GM23338 (cell line): ENCODE results near the gene PCDHA3. TPM values are rescaled to one million over a fixed set of nuclear protein-coding genes. Genes with fewer than 3 reads are reported as not detected.

Experiments
- ATAC-seq: fragments of 200-7000 bp; cut with Tn5 transposase; 3 replicates; pipeline ENCODE4 v1.9.1; 2020
- DNase-seq: peaks from one replicate; pipeline ENCODE4 v3.0.0-alpha.2; 2015; ENCODE audit warnings: low spot score
- H2AFZ ChIP-seq: fragments of 200-600 bp; sonication (generic); 2 replicates; pipeline ENCODE4 v1.8.0; 2016; ENCODE audit warnings: antibody characterized with exemption, mild to moderate bottlenecking, moderate library complexity
- H3F3A ChIP-seq: fragments of 200-600 bp; sonication (generic); replicated peaks from 2 replicates; pipeline ENCODE4 v1.8.0; 2017; ENCODE audit warnings: antibody characterized with exemption, mixed run types, low read depth
- H3K27ac ChIP-seq: fragments of 200-600 bp; sonication (generic); 2 replicates; pipeline ENCODE4 v1.6.1; 2016; ENCODE audit warnings: low read depth
- H3K27me3 ChIP-seq: fragments of 200-600 bp; sonication (generic); 2 replicates; pipeline ENCODE4 v1.8.0; 2016; ENCODE audit warnings: mild to moderate bottlenecking, mixed run types, moderate library complexity; ENCODE audit not compliant: insufficient read depth
- H3K36me3 ChIP-seq: fragments of 200-600 bp; sonication (generic); 2 replicates; pipeline ENCODE4 v1.8.0; 2016; ENCODE audit warnings: mild to moderate bottlenecking; ENCODE audit not compliant: insufficient read depth
- H3K4me1 ChIP-seq: fragments of 200-600 bp; sonication (generic); 2 replicates; pipeline ENCODE4 v1.8.0; 2016; ENCODE audit warnings: mild to moderate bottlenecking, moderate library complexity; ENCODE audit not compliant: insufficient read depth
- H3K4me2 ChIP-seq: fragments of 200-600 bp; sonication (generic); 2 replicates; pipeline ENCODE4 v1.7.1; 2017; ENCODE audit warnings: mixed run types
- H3K4me3 ChIP-seq: fragments of 200-600 bp; sonication (generic); 2 replicates; pipeline ENCODE4 v1.6.1; 2016; ENCODE audit warnings: mixed run types
- H3K79me2 ChIP-seq: fragments of 200-600 bp; sonication (generic); replicated peaks from 2 replicates; pipeline ENCODE4 v1.8.0; 2017; ENCODE audit warnings: mild to moderate bottlenecking; ENCODE audit not compliant: insufficient read depth
- H3K9me2 ChIP-seq: fragments of 200-600 bp; sonication (generic); 2 replicates; pipeline ENCODE4 v1.8.0; 2017; ENCODE audit not compliant: insufficient read depth
- H4K20me1 ChIP-seq: fragments of 200-600 bp; sonication (generic); replicated peaks from 2 replicates; pipeline ENCODE4 v1.8.0; 2017; ENCODE audit warnings: mild to moderate bottlenecking; ENCODE audit not compliant: insufficient read depth
- H3K27ac Mint-ChIP-seq: 2 replicates; pipeline ENCODE4 v1.8.0; 2020; ENCODE audit warnings: inconsistent platforms, mild to moderate bottlenecking, moderate library complexity, mixed read lengths
- H3K27me3 Mint-ChIP-seq: 3 replicates; pipeline ENCODE4 v1.8.0; 2022; ENCODE audit warnings: low read depth, mild to moderate bottlenecking, moderate library complexity, mixed read lengths, inconsistent platforms; ENCODE audit not compliant: insufficient read depth, poor library complexity
- H3K36me3 Mint-ChIP-seq: 3 replicates; pipeline ENCODE4 v1.8.0; 2021; ENCODE audit warnings: low read depth, mild to moderate bottlenecking, inconsistent platforms, moderate library complexity, mixed read lengths
- H3K4me1 Mint-ChIP-seq: 3 replicates; pipeline ENCODE4 v1.8.0; 2020; ENCODE audit warnings: mild to moderate bottlenecking, inconsistent platforms, mixed read lengths
- H3K4me3 Mint-ChIP-seq: 3 replicates; pipeline ENCODE4 v1.8.0; 2021; ENCODE audit warnings: moderate library complexity, mild to moderate bottlenecking, inconsistent platforms, mixed read lengths
- H3K9me3 Mint-ChIP-seq: 3 replicates; pipeline ENCODE4 v1.8.0; 2020; ENCODE audit warnings: moderate library complexity, mild to moderate bottlenecking, inconsistent platforms, mixed read lengths
- ZNF331 ChIP-seq: fragments of 250-450 bp; sonication (Bioruptor Pico); IDR thresholded peaks from 2 replicates; pipeline ENCODE4 v1.5.0; 2020; ENCODE audit warnings: low read depth, mild to moderate bottlenecking, moderate library complexity
- polyA plus RNA-seq: library from polyadenylated mRNA; unstranded; fragments of >200 nt; fragmentation: Nextera tagmentation; extraction: Ambion mirVana; gene quantifications from 2 replicates; pipeline ENCODE4 v1.2.1, GENCODE V29; 2016
- total RNA-seq: library from RNA; depleted of rRNA; stranded (reverse); fragments of >200 nt; shearing (Covaris generic); gene quantifications from 2 replicates; pipeline ENCODE4 v1.2.3, GENCODE V29; 2014
- TF ChIP-seq, protein P1 (sequence below): fragments of 250-450 bp; sonication (Bioruptor Pico); IDR thresholded peaks from 2 replicates; pipeline ENCODE4 v1.5.0; 2020; ENCODE audit warnings: mild to moderate bottlenecking, moderate library complexity
- TF ChIP-seq, protein P2 (sequence below): IDR thresholded peaks from one replicate; pipeline ENCODE4 v1.6.1; 2018; ENCODE audit warnings: antibody characterized with exemption; ENCODE audit not compliant: unreplicated experiment
- TF ChIP-seq, protein P3 (sequence below), 2 experiments: fragments of 200-600 bp in 1 of 2; sonication (generic) in 1 of 2; conservative IDR thresholded peaks; 2 replicates each; pipeline versions ENCODE4 v1.5.1 to v1.6.1; 2016 to 2017; ENCODE audit warnings: antibody characterized with exemption in 2 of 2, low read depth in 2 of 2, mild to moderate bottlenecking in 2 of 2, moderate library complexity in 1 of 2

Gene PCDHA3
- total and polyA plus RNA-seq, 2 experiments from 2014 or later = 0.87 to 4.0 TPM

DNA sequence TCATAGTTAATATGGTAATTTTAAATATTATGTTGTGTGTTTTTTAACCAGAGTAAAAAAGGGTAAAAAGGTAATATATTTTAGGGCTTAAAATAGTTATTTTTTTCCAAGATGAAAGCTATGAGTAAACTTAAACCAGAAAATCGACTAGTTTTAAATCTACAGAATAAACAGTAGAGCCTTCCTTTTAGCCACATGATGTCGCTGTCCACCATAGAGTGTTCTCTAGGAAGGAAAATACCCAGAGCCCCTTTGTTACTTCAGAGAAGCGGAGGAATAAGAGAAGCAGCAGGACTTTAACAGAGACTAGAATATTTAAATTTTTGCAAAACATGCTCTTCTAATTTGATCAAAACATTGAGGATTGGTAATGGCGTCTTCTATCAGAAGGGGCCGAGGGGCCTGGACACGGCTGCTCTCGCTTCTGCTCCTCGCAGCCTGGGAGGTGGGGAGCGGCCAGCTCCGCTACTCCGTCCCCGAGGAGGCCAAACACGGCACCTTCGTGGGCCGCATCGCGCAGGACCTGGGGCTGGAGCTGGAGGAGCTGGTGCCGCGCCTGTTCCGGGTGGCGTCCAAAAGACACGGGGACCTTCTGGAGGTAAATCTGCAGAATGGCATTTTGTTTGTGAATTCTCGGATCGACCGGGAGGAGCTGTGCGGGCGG is 6.1 kb upstream of the PCDHA3 start, which contains the start of gene PCDHA2 (continued):
- TF ChIP-seq, protein P1, sequence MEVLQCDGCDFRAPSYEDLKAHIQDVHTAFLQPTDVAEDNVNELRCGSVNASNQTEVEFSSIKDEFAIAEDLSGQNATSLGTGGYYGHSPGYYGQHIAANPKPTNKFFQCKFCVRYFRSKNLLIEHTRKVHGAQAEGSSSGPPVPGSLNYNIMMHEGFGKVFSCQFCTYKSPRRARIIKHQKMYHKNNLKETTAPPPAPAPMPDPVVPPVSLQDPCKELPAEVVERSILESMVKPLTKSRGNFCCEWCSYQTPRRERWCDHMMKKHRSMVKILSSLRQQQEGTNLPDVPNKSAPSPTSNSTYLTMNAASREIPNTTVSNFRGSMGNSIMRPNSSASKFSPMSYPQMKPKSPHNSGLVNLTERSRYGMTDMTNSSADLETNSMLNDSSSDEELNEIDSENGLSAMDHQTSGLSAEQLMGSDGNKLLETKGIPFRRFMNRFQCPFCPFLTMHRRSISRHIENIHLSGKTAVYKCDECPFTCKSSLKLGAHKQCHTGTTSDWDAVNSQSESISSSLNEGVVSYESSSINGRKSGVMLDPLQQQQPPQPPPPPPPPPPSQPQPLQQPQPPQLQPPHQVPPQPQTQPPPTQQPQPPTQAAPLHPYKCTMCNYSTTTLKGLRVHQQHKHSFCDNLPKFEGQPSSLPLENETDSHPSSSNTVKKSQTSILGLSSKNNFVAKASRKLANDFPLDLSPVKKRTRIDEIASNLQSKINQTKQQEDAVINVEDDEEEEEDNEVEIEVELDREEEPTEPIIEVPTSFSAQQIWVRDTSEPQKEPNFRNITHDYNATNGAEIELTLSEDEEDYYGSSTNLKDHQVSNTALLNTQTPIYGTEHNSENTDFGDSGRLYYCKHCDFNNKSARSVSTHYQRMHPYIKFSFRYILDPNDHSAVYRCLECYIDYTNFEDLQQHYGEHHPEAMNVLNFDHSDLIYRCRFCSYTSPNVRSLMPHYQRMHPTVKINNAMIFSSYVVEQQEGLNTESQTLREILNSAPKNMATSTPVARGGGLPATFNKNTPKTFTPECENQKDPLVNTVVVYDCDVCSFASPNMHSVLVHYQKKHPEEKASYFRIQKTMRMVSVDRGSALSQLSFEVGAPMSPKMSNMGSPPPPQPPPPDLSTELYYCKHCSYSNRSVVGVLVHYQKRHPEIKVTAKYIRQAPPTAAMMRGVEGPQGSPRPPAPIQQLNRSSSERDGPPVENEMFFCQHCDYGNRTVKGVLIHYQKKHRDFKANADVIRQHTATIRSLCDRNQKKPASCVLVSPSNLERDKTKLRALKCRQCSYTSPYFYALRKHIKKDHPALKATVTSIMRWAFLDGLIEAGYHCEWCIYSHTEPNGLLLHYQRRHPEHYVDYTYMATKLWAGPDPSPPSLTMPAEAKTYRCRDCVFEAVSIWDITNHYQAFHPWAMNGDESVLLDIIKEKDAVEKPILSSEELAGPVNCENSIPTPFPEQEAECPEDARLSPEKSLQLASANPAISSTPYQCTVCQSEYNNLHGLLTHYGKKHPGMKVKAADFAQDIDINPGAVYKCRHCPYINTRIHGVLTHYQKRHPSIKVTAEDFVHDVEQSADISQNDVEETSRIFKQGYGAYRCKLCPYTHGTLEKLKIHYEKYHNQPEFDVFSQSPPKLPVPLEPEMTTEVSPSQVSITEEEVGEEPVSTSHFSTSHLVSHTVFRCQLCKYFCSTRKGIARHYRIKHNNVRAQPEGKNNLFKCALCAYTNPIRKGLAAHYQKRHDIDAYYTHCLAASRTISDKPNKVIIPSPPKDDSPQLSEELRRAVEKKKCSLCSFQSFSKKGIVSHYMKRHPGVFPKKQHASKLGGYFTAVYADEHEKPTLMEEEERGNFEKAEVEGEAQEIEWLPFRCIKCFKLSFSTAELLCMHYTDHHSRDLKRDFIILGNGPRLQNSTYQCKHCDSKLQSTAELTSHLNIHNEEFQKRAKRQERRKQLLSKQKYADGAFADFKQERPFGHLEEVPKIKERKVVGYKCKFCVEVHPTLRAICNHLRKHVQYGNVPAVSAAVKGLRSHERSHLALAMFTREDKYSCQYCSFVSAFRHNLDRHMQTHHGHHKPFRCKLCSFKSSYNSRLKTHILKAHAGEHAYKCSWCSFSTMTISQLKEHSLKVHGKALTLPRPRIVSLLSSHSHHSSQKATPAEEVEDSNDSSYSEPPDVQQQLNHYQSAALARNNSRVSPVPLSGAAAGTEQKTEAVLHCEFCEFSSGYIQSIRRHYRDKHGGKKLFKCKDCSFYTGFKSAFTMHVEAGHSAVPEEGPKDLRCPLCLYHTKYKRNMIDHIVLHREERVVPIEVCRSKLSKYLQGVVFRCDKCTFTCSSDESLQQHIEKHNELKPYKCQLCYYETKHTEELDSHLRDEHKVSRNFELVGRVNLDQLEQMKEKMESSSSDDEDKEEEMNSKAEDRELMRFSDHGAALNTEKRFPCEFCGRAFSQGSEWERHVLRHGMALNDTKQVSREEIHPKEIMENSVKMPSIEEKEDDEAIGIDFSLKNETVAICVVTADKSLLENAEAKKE (CRISPR knock-in tag) = no peak
- TF ChIP-seq, protein P2, sequence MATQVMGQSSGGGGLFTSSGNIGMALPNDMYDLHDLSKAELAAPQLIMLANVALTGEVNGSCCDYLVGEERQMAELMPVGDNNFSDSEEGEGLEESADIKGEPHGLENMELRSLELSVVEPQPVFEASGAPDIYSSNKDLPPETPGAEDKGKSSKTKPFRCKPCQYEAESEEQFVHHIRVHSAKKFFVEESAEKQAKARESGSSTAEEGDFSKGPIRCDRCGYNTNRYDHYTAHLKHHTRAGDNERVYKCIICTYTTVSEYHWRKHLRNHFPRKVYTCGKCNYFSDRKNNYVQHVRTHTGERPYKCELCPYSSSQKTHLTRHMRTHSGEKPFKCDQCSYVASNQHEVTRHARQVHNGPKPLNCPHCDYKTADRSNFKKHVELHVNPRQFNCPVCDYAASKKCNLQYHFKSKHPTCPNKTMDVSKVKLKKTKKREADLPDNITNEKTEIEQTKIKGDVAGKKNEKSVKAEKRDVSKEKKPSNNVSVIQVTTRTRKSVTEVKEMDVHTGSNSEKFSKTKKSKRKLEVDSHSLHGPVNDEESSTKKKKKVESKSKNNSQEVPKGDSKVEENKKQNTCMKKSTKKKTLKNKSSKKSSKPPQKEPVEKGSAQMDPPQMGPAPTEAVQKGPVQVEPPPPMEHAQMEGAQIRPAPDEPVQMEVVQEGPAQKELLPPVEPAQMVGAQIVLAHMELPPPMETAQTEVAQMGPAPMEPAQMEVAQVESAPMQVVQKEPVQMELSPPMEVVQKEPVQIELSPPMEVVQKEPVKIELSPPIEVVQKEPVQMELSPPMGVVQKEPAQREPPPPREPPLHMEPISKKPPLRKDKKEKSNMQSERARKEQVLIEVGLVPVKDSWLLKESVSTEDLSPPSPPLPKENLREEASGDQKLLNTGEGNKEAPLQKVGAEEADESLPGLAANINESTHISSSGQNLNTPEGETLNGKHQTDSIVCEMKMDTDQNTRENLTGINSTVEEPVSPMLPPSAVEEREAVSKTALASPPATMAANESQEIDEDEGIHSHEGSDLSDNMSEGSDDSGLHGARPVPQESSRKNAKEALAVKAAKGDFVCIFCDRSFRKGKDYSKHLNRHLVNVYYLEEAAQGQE = no peak

DNA sequence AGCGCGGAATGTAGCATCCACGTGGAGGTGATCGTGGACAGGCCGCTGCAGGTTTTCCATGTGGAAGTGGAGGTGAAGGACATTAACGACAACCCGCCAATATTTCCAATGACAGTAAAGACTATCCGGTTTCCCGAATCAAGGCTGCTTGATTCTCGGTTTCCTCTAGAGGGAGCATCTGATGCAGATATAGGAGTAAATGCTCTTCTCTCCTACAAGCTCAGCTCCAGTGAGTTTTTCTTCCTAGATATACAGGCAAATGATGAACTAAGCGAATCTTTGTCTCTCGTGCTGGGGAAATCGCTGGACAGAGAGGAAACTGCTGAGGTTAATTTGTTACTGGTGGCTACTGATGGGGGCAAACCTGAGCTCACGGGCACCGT is 5.6 kb upstream of the PCDHA3 start:
- Mint-ChIP-seq H3K9me3 (peaks cover 32% of the 10 kb centered on the region), H3K27ac (no peak overlapping the region)
- no peaks in the 10 kb centered on the region for H3F3A ChIP-seq

More for the DNA sequence above, 5.6 kb upstream of the PCDHA3 start:
- H3K9me2 ChIP-seq = no peaks in the 10 kb centered on the region
- no peaks in the 10 kb centered on the region for H4K20me1 ChIP-seq
- H3K4me3 ChIP-seq = peak overlapping the region; percentile 55
- Mint-ChIP-seq H3K36me3 (peaks cover 22% of the 10 kb centered on the region), H3K4me1 (no peaks in the 10 kb centered on the region), H3K27me3 (no peaks in the 10 kb centered on the region), H3K4me3 (peak overlapping the region; percentile 84)
- H3K4me2 ChIP-seq = peak overlapping the region; percentile 73
- H3K27ac ChIP-seq = no peak overlapping the region
- ATAC-seq (peak; percentile 94), DNase-seq (peak; percentile 85)
- TF ChIP-seq, protein P3, sequence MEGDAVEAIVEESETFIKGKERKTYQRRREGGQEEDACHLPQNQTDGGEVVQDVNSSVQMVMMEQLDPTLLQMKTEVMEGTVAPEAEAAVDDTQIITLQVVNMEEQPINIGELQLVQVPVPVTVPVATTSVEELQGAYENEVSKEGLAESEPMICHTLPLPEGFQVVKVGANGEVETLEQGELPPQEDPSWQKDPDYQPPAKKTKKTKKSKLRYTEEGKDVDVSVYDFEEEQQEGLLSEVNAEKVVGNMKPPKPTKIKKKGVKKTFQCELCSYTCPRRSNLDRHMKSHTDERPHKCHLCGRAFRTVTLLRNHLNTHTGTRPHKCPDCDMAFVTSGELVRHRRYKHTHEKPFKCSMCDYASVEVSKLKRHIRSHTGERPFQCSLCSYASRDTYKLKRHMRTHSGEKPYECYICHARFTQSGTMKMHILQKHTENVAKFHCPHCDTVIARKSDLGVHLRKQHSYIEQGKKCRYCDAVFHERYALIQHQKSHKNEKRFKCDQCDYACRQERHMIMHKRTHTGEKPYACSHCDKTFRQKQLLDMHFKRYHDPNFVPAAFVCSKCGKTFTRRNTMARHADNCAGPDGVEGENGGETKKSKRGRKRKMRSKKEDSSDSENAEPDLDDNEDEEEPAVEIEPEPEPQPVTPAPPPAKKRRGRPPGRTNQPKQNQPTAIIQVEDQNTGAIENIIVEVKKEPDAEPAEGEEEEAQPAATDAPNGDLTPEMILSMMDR (conservative IDR thresholded peaks at IDR 0.05; ENCODE audit: low read depth in 2 of 2) = peak; percentile 58 to 63
- no peak for TF ChIP-seq ZNF331 (CRISPR knock-in tag)
- H3K27me3 ChIP-seq = no peaks in the 10 kb centered on the region
- no peaks in the 10 kb centered on the region for H3K79me2 ChIP-seq
- H3K4me1 ChIP-seq = no peaks in the 10 kb centered on the region
- H2AFZ ChIP-seq = peak overlapping the region; percentile 48
- H3K36me3 ChIP-seq = no peaks in the 10 kb centered on the region
